ENCODE data around the gene RRP9.

GRCh38 chr3:51938780-51939425 lies 2.8 kb downstream of the RRP9 start:
- TF ChIP-seq CTCF (IDR thresholded peaks at IDR 0.05): no peak
- TF ChIP-seq POLR2A (IDR thresholded peaks at IDR 0.05): no peak
